H1 (cell line): Measurements from ENCODE around the gene SGK1. TPM values are rescaled to one million over a fixed set of nuclear protein-coding genes. Genes with fewer than 3 reads are reported as not detected.

Source experiments
- CTCF ChIA-PET: fragments of 300-600 bp; sonication (Branson Sonifier 250); formaldehyde crosslinking; loops from one replicate; lab custom pipeline; 2021; ENCODE audit not compliant: partially characterized antibody; lab: Charles Lee
- POLR2A ChIA-PET: fragments of 300-600 bp; sonication (Branson Sonifier 250); formaldehyde crosslinking; loops from one replicate; lab custom pipeline; 2021; ENCODE audit warnings: inconsistent platforms; ENCODE audit not compliant: partially characterized antibody; lab: Charles Lee
- DNase-seq, 2 experiments: peaks; one replicate each; pipeline versions ENCODE4 v3.0.0 to v3.0.0-alpha.2; 2010 to 2022; ENCODE audit warnings: low spot score in 2 of 2, low read depth in 1 of 2, mixed read lengths in 1 of 2
- FAIRE-seq: peaks from 2 replicates; lab custom pipeline; 2011; peaks lifted over from hg19 to GRCh38; lab: Jason Lieb, UNC
- H2AFZ ChIP-seq: 2 replicates; pipeline ENCODE4 v1.8.1; 2012; ENCODE audit warnings: low read length, inconsistent platforms
- H2AK5ac ChIP-seq: 2 replicates; pipeline ENCODE4 v1.6.1; 2013; ENCODE audit warnings: low read depth, low read length
- H2BK120ac ChIP-seq: replicated peaks from 2 replicates; pipeline ENCODE3; 2013; ENCODE audit warnings: low read depth, low read length, inconsistent platforms
- H2BK12ac ChIP-seq: 2 replicates; pipeline ENCODE4 v1.6.1; 2013; ENCODE audit warnings: low read depth, low read length
- H2BK15ac ChIP-seq: 2 replicates; pipeline ENCODE4 v1.6.1; 2013; ENCODE audit warnings: low read length
- H2BK20ac ChIP-seq: 2 replicates; pipeline ENCODE4 v1.6.1; 2013; ENCODE audit warnings: low read length
- H2BK5ac ChIP-seq: 2 replicates; pipeline ENCODE4 v1.6.1; 2013; ENCODE audit warnings: low read depth, low read length
- H3K14ac ChIP-seq: 2 replicates; pipeline ENCODE4 v1.6.1; 2013; ENCODE audit warnings: inconsistent platforms; ENCODE audit not compliant: insufficient read length
- H3K18ac ChIP-seq: 2 replicates; pipeline ENCODE4 v1.6.1; 2013; ENCODE audit warnings: low read length; ENCODE audit errors: extremely low read depth
- H3K23ac ChIP-seq: 2 replicates; pipeline ENCODE4 v1.6.1; 2013; ENCODE audit warnings: inconsistent platforms; ENCODE audit not compliant: insufficient read length
- H3K23me2 ChIP-seq: 2 replicates; pipeline ENCODE4 v1.6.1; 2013; ENCODE audit warnings: low read depth, low read length
- H3K27ac ChIP-seq: 2 replicates; pipeline ENCODE4 v1.6.1; 2011; ENCODE audit warnings: low read depth, low read length, inconsistent platforms
- H3K27me3 ChIP-seq, 4 experiments: replicated peaks in 1 of 4; 1 replicate in 1 of 4; 2 replicates in 3 of 4; pipeline versions ENCODE4 v1.6.1 to v1.8.1; 2011 to 2013; ENCODE audit warnings: low read length in 3 of 4, mild to moderate bottlenecking in 3 of 4, inconsistent platforms in 2 of 4, mixed read lengths in 2 of 4, moderate library complexity in 1 of 4; ENCODE audit not compliant: control insufficient read depth in 3 of 4, insufficient read depth in 3 of 4; ENCODE audit errors: extremely low read depth in 1 of 4
- H3K36me3 ChIP-seq, 4 experiments: 2 replicates each; pipeline versions ENCODE4 v1.6.1 to v1.8.1; 2011 to 2013; ENCODE audit warnings: mild to moderate bottlenecking in 4 of 4, low read length in 3 of 4, moderate library complexity in 2 of 4, control low read depth in 1 of 4, inconsistent platforms in 1 of 4; ENCODE audit not compliant: insufficient read depth in 4 of 4, control insufficient read depth in 2 of 4
- H3K4ac ChIP-seq: replicated peaks from 2 replicates; pipeline ENCODE3; 2013; ENCODE audit warnings: low read length, low read depth, mixed read lengths, inconsistent platforms; ENCODE audit not compliant: insufficient read length
- H3K4me1 ChIP-seq, 4 experiments: replicated peaks in 1 of 4; 1 replicate in 1 of 4; 2 replicates in 3 of 4; pipeline versions ENCODE4 v1.6.1 to v1.8.1; 2011 to 2013; ENCODE audit warnings: low read length in 3 of 4, inconsistent platforms in 2 of 4, mixed read lengths in 1 of 4; ENCODE audit not compliant: insufficient read depth in 4 of 4, control insufficient read depth in 3 of 4
- H3K4me2 ChIP-seq, 2 experiments: 2 replicates each; pipeline versions ENCODE4 v1.6.1 to v1.8.1; 2011 to 2013; ENCODE audit warnings: low read depth in 2 of 2, low read length in 2 of 2, control low read depth in 1 of 2, inconsistent platforms in 1 of 2, mild to moderate bottlenecking in 1 of 2; ENCODE audit not compliant: insufficient read depth in 1 of 2
- H3K4me3 ChIP-seq, 4 experiments: fragments of 200-600, 300-600 bp in 1 of 4; sonication (generic), shearing (Covaris generic), sonication (Bioruptor Twin) in 1 of 4; 2 replicates each; pipeline versions ENCODE4 v1.5.1 to v1.8.1; 2011 to 2016; ENCODE audit warnings: low read length in 4 of 4, low read depth in 3 of 4, control low read depth in 2 of 4, inconsistent platforms in 2 of 4, mild to moderate bottlenecking in 2 of 4, mixed read lengths in 1 of 4, moderate library complexity in 1 of 4; ENCODE audit not compliant: insufficient read depth in 2 of 4; ENCODE audit errors: extremely low read depth in 1 of 4
- H3K56ac ChIP-seq: replicated peaks from 2 replicates; pipeline ENCODE3; 2013; ENCODE audit warnings: low read depth, mild to moderate bottlenecking, mixed read lengths, low read length, inconsistent platforms; ENCODE audit not compliant: insufficient read length
- H3K79me1 ChIP-seq: 2 replicates; pipeline ENCODE4 v1.6.1; 2013; ENCODE audit warnings: low read depth, low read length, control low read depth
- H3K79me2 ChIP-seq, 2 experiments: 2 replicates each; pipeline versions ENCODE4 v1.6.1 to v1.8.1; 2012 to 2013; ENCODE audit warnings: low read length in 2 of 2, mild to moderate bottlenecking in 2 of 2, inconsistent platforms in 1 of 2; ENCODE audit not compliant: insufficient read depth in 2 of 2, control insufficient read depth in 1 of 2
- H3K9ac ChIP-seq, 4 experiments: replicated peaks in 1 of 4; 1 replicate in 1 of 4; 2 replicates in 3 of 4; pipeline versions ENCODE4 v1.6.1 to v1.8.1; 2011 to 2013; ENCODE audit warnings: low read depth in 3 of 4, low read length in 3 of 4, control low read depth in 2 of 4, mild to moderate bottlenecking in 2 of 4, moderate library complexity in 2 of 4, inconsistent platforms in 1 of 4; ENCODE audit errors: extremely low read depth in 1 of 4
- H3K9me3 ChIP-seq, 2 experiments: 2 replicates each; pipeline versions ENCODE4 v1.6.1 to v1.8.1; 2012 to 2013; ENCODE audit warnings: mild to moderate bottlenecking in 2 of 2, moderate library complexity in 2 of 2, control low read depth in 1 of 2, inconsistent platforms in 1 of 2, low read depth in 1 of 2, low read length in 1 of 2, mixed read lengths in 1 of 2; ENCODE audit not compliant: insufficient read depth in 2 of 2
- H4K20me1 ChIP-seq, 2 experiments: replicated peaks in 1 of 2; 2 replicates each; pipeline versions ENCODE3 to v1.8.1; 2011 to 2013; ENCODE audit warnings: inconsistent platforms in 2 of 2, low read length in 2 of 2, mild to moderate bottlenecking in 1 of 2; ENCODE audit not compliant: insufficient read depth in 2 of 2, control insufficient read depth in 1 of 2
- H4K5ac ChIP-seq: 2 replicates; pipeline ENCODE4 v1.6.1; 2013; ENCODE audit warnings: low read length, low read depth, mixed read lengths, inconsistent platforms; ENCODE audit not compliant: insufficient read length
- H4K8ac ChIP-seq: 2 replicates; pipeline ENCODE4 v1.8.0; 2013; ENCODE audit warnings: mild to moderate bottlenecking, moderate library complexity, low read length, inconsistent platforms; ENCODE audit not compliant: insufficient read depth; ENCODE audit errors: extremely low read depth
- H4K91ac ChIP-seq: replicated peaks from 2 replicates; pipeline ENCODE3; 2013; ENCODE audit warnings: low read length, mixed read lengths, inconsistent platforms; ENCODE audit not compliant: insufficient read length
- WGBS, 2 experiments: shearing (Covaris generic) in 1 of 2; methylation state at CpG; one replicate each; pipeline versions ENCODE4 v1.1.6 to v1.1.7; 2013 to 2015; ENCODE audit warnings: low lambda C conversion rate in 2 of 2, mixed read lengths in 2 of 2, inconsistent platforms in 1 of 2, low coverage in 1 of 2, missing lambda C conversion rate in 1 of 2; ENCODE audit not compliant: insufficient replicate concordance in 2 of 2, insufficient coverage in 1 of 2, insufficient read length in 1 of 2; ENCODE audit errors: extremely low coverage in 1 of 2, missing lambda C conversion rate in 1 of 2; 5-methylcytosine and 5-hydroxymethylcytosine counted together
- polyA plus RNA-seq, 7 experiments: library from polyadenylated mRNA; depleted of rRNA in 3 of 7; stranded (reverse) in 5 of 7; unstranded in 2 of 7; fragments of >200 nt in 5 of 7; fragments of 200-250 nt in 2 of 7; gene quantifications; 1 replicate in 5 of 7; 2 replicates in 1 of 7; 4 replicates in 1 of 7; pipeline versions ENCODE4 v1.2.1 to v1.2.3, GENCODE V29; 2011 to 2013; ENCODE audit warnings: missing spikeins in 2 of 7, mixed read lengths in 2 of 7
- total RNA-seq: library from RNA; stranded (reverse); fragmentation: NEBNext Ultra II Directional; extraction: Animal tissue kit (Norgen Biotek cat#: 25700); gene quantifications from 2 replicates; pipeline ENCODE4 v1.2.1, GENCODE V29; 2021

SGK1 gene
- total and polyA plus RNA-seq, 2 of the 8 experiments (the other 6 are each of a cell fraction or from before 2014, with no cell fraction given), result 14.5 to 18.4 TPM

GRCh38 chr6:134221250-134221649 is 96.7 kb downstream of the SGK1 start:
- Histone ChIP-seq H3K4ac (no peak overlapping the region), H3K23me2 (no peaks in the 10 kb centered on the region; the same call in 1 of the 2 replicates), H3K9me3 (no peaks in the 10 kb centered on the region), H3K79me1 (no peaks in the 10 kb centered on the region), H3K27ac (no peak overlapping the region), H3K14ac (no peak overlapping the region), H4K20me1 (no peaks in the 10 kb centered on the region), H2BK20ac (no peak overlapping the region), H4K8ac (no peak overlapping the region), H2AFZ (no peak overlapping the region), H2BK15ac (no peak overlapping the region), H3K79me2 (no peaks in the 10 kb centered on the region), H3K4me3 (no peak overlapping the region), H2AK5ac (no peak overlapping the region), H3K36me3 (no peaks in the 10 kb centered on the region), H3K27me3 (no peaks in the 10 kb centered on the region), H3K23ac (no peak overlapping the region), H3K4me2 (no peak overlapping the region), H3K56ac (no peak overlapping the region), H2BK5ac (no peak overlapping the region), H3K18ac (no peak overlapping the region), H3K9ac (no peak overlapping the region), H4K5ac (no peak overlapping the region), H3K4me1 (no peaks in the 10 kb centered on the region), H2BK120ac (no peak overlapping the region), H2BK12ac (no peak overlapping the region), H4K91ac (no peak overlapping the region)
- ChIA-PET POLR2A (no interaction called here), CTCF (interaction anchor here (0.6 kb wide), 1 partner anchor 10 kb away, joined by 3 read pairs; no protein-coding TSS in a partner anchor)
- DNase-seq (no peak), FAIRE-seq (no peak)
- WGBS, 2 experiments, result 88% methylated on average over 3 of the region's 3 CpGs; no CpG with 5 or more reads in 1 of the 2 experiments
